Measurements from ENCODE around the gene TSPEAR. TPM values are rescaled to one million over a fixed set of nuclear protein-coding genes. Genes with fewer than 3 reads are reported as not detected.
"Not testable (repeated sequence)": the region's sequence is repeated elsewhere in the genome, so short reads cannot be mapped to it uniquely, and the experiment has no call there.

TSPEAR gene
- total RNA-seq, 1 experiment from 2014 or later = 2.1 TPM

DNA sequence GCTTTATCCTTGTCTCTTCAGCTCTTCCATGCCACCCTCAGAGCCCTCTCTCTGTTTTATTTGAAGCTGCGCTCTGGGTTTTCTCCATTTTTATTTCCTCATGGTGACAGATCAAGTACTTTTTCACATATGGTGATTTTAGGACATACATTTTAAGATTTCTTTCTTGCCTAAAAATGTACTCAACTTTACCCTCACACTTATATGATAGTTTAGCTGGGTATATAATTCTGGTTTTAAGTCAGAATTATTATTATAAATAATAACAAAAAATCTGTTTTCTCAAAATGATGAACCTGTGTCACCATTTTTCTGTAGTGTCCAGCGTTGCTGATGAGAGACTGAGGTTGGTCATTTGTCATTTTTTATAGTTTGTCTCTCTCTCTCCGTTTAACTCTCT, 130.2 kb downstream of the TSPEAR start (continued):
- TF ChIP-seq, protein P1, sequence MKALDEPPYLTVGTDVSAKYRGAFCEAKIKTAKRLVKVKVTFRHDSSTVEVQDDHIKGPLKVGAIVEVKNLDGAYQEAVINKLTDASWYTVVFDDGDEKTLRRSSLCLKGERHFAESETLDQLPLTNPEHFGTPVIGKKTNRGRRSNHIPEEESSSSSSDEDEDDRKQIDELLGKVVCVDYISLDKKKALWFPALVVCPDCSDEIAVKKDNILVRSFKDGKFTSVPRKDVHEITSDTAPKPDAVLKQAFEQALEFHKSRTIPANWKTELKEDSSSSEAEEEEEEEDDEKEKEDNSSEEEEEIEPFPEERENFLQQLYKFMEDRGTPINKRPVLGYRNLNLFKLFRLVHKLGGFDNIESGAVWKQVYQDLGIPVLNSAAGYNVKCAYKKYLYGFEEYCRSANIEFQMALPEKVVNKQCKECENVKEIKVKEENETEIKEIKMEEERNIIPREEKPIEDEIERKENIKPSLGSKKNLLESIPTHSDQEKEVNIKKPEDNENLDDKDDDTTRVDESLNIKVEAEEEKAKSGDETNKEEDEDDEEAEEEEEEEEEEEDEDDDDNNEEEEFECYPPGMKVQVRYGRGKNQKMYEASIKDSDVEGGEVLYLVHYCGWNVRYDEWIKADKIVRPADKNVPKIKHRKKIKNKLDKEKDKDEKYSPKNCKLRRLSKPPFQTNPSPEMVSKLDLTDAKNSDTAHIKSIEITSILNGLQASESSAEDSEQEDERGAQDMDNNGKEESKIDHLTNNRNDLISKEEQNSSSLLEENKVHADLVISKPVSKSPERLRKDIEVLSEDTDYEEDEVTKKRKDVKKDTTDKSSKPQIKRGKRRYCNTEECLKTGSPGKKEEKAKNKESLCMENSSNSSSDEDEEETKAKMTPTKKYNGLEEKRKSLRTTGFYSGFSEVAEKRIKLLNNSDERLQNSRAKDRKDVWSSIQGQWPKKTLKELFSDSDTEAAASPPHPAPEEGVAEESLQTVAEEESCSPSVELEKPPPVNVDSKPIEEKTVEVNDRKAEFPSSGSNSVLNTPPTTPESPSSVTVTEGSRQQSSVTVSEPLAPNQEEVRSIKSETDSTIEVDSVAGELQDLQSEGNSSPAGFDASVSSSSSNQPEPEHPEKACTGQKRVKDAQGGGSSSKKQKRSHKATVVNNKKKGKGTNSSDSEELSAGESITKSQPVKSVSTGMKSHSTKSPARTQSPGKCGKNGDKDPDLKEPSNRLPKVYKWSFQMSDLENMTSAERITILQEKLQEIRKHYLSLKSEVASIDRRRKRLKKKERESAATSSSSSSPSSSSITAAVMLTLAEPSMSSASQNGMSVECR (CRISPR knock-in tag; IDR thresholded peaks at IDR 0.05; ENCODE audit: borderline replicate concordance) = no peak
- TF ChIP-seq ATF1 (CRISPR knock-in tag; IDR thresholded peaks at IDR 0.05) = no peak
- TF ChIP-seq, protein P2, sequence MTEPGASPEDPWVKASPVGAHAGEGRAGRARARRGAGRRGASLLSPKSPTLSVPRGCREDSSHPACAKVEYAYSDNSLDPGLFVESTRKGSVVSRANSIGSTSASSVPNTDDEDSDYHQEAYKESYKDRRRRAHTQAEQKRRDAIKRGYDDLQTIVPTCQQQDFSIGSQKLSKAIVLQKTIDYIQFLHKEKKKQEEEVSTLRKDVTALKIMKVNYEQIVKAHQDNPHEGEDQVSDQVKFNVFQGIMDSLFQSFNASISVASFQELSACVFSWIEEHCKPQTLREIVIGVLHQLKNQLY (CRISPR knock-in tag; IDR thresholded peaks at IDR 0.05) = no peak

DNA sequence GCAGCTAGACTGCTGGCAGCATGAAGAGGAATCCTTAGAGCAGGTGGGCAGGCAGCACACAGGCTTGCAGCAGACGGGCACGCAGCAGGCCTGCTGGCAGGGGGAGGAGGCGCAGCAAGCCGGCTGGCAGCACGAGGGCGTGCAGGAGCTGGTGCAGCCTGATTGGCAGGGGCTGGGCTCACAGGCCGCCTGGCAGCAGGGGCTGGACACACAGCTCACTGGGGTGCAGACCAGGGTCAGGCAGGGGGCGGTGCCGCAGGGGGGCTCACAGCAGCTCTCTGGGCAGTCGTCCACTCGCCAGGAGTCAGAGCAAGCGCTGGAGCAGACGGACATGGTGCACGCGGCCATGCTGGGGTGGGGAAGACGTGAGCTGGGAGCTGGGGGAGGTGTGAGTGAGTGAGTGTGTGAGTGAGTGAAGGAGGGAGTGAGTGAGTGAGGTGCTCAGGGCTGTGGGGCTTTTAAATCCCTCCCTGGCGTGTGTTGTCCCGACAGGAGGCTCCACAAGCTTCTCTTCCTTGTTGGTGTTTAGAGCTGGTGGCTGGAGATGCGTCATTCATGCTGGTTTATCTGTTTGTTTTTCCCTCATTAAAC, 131.0 kb downstream of the TSPEAR start, which contains the start of gene KRTAP10-5:
KRTAP10-5 (minus strand) TSS at position 374 of the 591 bp plus-strand sequence; CDS start at position 348, 26 bp downstream.
- H3K4me3 Mint-ChIP-seq; H3K27ac Mint-ChIP-seq; DNase-seq (ENCODE audit: low spot score); H3K4me1 Mint-ChIP-seq; POLR2A ChIA-PET; ATAC-seq; H3K27me3 Mint-ChIP-seq (ENCODE audit: low read depth): not testable (repeated sequence)
- CTCF ChIA-PET = interaction anchor here (1.0 to 2.2 kb wide), 4 partner anchors 31 to 213 kb away, joined by 3 to 9 read pairs (median 4); no protein-coding TSS in a partner anchor
- Mint-ChIP-seq H3K36me3 (peaks cover 21% of the 10 kb centered on the region), H3K9me3 (peaks cover 34% of the 10 kb centered on the region)

DNA sequence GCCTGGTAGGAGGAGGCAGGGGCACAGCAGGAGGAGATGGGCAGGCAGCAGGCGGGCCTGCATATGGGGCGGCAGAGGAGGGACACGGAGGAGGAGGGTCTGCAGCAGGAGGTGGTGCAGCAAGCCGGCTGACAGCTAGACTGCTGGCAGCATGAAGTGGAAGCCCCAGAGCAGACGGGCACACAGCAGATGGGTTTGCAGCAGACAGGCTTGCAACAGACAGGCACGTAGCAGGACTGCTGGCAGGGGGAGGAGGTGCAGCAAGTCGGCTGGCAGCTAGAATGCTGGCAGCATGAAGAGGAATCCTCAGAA, 131.6 kb downstream of the TSPEAR start:
- Mint-ChIP-seq H3K27me3 (ENCODE audit: low read depth) (no peaks in the 10 kb centered on the region; the same call in 1 of the 2 replicates), H3K4me1 (peaks cover 13% of the 10 kb centered on the region), H3K27ac (no peak overlapping the region), H3K36me3 (peaks cover 21% of the 10 kb centered on the region), H3K9me3 (peaks cover 33% of the 10 kb centered on the region), H3K4me3 (no peak overlapping the region)
- CTCF ChIA-PET = interaction anchor here (1.0 to 2.2 kb wide), 2 partner anchors 30 to 214 kb away, joined by 3 to 9 read pairs; no protein-coding TSS in a partner anchor
- no peak for ATAC-seq
- DNase-seq (ENCODE audit: low spot score) = no peak
- POLR2A ChIA-PET = no interaction called here
- no peak for TF ChIP-seq JUN (CRISPR knock-in tag; IDR thresholded peaks at IDR 0.05)
- TF ChIP-seq TP53 (CRISPR knock-in tag; IDR thresholded peaks at IDR 0.05) = no peak
- TF ChIP-seq, protein P3, sequence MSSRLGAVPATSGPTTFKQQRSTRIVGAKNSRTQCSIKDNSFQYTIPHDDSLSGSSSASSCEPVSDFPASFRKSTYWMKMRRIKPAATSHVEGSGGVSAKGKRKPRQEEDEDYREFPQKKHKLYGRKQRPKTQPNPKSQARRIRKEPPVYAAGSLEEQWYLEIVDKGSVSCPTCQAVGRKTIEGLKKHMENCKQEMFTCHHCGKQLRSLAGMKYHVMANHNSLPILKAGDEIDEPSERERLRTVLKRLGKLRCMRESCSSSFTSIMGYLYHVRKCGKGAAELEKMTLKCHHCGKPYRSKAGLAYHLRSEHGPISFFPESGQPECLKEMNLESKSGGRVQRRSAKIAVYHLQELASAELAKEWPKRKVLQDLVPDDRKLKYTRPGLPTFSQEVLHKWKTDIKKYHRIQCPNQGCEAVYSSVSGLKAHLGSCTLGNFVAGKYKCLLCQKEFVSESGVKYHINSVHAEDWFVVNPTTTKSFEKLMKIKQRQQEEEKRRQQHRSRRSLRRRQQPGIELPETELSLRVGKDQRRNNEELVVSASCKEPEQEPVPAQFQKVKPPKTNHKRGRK (CRISPR knock-in tag; IDR thresholded peaks at IDR 0.05; ENCODE audit: borderline replicate concordance) = no peak
- no peak for TF ChIP-seq ESRRA (CRISPR knock-in tag; IDR thresholded peaks at IDR 0.05; ENCODE audit: borderline replicate concordance)
- no peak for TF ChIP-seq KAT7 (CRISPR knock-in tag; IDR thresholded peaks at IDR 0.05; ENCODE audit: borderline replicate concordance)
- TF ChIP-seq, protein P4, sequence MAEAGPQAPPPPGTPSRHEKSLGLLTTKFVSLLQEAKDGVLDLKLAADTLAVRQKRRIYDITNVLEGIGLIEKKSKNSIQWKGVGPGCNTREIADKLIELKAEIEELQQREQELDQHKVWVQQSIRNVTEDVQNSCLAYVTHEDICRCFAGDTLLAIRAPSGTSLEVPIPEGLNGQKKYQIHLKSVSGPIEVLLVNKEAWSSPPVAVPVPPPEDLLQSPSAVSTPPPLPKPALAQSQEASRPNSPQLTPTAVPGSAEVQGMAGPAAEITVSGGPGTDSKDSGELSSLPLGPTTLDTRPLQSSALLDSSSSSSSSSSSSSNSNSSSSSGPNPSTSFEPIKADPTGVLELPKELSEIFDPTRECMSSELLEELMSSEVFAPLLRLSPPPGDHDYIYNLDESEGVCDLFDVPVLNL (CRISPR knock-in tag; IDR thresholded peaks at IDR 0.05; ENCODE audit: borderline replicate concordance, low read depth) = no peak
- TF ChIP-seq SMAD4 (CRISPR knock-in tag; IDR thresholded peaks at IDR 0.05) = no peak
- no peak for TF ChIP-seq FOXP1 (CRISPR knock-in tag; IDR thresholded peaks at IDR 0.05; ENCODE audit: borderline replicate concordance)
- TF ChIP-seq ZNF416 (CRISPR knock-in tag; IDR thresholded peaks at IDR 0.05) = no peak
- TF ChIP-seq TEAD1 (CRISPR knock-in tag; IDR thresholded peaks at IDR 0.05) = no peak
- no peak for TF ChIP-seq HMGA2 (CRISPR knock-in tag; IDR thresholded peaks at IDR 0.05)
- TF ChIP-seq, protein P5, sequence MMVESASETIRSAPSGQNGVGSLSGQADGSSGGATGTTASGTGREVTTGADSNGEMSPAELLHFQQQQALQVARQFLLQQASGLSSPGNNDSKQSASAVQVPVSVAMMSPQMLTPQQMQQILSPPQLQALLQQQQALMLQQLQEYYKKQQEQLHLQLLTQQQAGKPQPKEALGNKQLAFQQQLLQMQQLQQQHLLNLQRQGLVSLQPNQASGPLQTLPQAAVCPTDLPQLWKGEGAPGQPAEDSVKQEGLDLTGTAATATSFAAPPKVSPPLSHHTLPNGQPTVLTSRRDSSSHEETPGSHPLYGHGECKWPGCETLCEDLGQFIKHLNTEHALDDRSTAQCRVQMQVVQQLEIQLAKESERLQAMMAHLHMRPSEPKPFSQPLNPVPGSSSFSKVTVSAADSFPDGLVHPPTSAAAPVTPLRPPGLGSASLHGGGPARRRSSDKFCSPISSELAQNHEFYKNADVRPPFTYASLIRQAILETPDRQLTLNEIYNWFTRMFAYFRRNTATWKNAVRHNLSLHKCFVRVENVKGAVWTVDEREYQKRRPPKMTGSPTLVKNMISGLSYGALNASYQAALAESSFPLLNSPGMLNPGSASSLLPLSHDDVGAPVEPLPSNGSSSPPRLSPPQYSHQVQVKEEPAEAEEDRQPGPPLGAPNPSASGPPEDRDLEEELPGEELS (CRISPR knock-in tag; IDR thresholded peaks at IDR 0.05) = no peak
- TF ChIP-seq RORB (CRISPR knock-in tag; IDR thresholded peaks at IDR 0.05) = no peak
- no peak for TF ChIP-seq GTF2I (CRISPR knock-in tag; conservative IDR thresholded peaks at IDR 0.05)
- no peak for TF ChIP-seq TCF7 (CRISPR knock-in tag; IDR thresholded peaks at IDR 0.05; ENCODE audit: low read depth)
- TF ChIP-seq, protein P6, sequence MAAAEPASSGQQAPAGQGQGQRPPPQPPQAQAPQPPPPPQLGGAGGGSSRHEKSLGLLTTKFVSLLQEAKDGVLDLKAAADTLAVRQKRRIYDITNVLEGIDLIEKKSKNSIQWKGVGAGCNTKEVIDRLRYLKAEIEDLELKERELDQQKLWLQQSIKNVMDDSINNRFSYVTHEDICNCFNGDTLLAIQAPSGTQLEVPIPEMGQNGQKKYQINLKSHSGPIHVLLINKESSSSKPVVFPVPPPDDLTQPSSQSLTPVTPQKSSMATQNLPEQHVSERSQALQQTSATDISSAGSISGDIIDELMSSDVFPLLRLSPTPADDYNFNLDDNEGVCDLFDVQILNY (CRISPR knock-in tag; IDR thresholded peaks at IDR 0.05) = no peak
